ENCODE results near the gene CCR9.
"Not testable (repeated sequence)": the region's sequence is repeated elsewhere in the genome, so short reads cannot be mapped to it uniquely, and the experiment has no call there.

Gene CCR9, protein sequence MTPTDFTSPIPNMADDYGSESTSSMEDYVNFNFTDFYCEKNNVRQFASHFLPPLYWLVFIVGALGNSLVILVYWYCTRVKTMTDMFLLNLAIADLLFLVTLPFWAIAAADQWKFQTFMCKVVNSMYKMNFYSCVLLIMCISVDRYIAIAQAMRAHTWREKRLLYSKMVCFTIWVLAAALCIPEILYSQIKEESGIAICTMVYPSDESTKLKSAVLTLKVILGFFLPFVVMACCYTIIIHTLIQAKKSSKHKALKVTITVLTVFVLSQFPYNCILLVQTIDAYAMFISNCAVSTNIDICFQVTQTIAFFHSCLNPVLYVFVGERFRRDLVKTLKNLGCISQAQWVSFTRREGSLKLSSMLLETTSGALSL

DNA sequence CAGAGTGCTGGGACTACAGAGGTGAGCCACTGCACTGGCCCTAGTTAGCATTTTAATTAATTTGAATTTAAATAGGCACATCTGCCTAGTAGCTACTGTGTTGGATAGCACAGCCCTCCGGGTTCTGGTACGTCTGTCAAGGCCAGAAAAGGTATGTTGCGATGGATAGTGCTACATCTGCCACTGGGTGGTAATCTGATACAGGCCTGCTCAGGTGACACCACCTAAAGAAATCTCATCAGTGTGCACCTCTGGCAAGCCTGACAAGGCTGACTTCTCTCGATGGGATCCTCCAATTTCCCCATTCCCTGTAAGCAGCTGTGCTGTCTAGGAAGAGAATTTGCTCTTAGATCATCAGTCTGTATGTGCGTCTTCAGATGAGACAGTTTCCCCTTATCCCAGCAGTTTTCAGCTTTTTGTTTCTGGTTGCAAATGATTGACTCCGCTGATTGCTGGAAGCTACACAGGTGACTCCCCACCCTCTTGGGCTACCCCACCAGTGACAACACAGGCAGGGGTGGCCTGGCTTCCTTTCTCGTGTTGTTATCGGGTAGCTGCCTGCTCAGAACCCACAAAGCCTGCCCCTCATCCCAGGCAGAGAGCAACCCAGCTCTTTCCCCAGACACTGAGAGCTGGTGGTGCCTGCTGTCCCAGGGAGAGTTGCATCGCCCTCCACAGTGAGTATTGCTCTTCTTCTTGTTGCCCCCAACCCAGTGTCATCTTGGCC, at the start of gene CCR9:
Gene CCR9, plus strand, starts transcription at position 565 of the 727 bp plus-strand sequence. CDS start 8,391 bp downstream, outside the sequence.
- no peak for DNase-seq

DNA sequence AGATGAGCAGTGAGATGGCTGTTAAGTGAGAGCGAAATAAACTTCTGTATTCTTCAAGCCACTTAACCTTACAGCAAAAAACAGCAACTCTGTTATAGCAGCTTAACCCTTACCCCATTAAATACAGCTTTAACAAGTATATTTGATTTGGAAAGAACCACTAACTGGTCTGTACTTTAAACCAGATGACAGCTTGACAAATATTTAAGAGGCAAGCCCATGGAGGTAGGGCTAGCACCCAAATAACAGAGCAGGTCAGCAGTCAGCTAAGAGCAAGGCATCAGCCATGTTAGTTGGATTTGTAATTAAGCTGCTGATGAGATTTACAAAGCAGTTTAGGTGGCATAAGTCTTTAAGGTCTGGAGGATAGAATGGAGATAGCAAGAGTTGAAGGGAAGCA, 47.9 kb upstream of the CCR9 start:
- no peak for DNase-seq

DNA sequence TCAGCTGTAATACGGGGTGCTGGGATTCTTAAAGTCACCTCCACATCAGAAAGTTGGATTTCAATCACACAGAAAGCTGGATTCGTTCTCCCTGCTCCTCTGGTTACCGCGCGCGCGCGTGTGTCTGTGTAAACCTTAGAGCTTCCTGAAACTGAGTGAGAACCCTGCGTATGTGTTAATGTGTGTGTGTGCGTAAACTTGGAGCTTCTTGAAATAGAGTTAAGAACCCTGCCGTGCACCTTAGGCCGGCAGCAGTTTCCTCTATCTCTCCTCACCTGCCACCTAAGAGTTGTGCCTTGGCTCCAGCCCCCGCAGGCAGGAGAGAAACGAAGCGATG, 45.0 kb upstream of the CCR9 start:
- DNase-seq = no peak

DNA sequence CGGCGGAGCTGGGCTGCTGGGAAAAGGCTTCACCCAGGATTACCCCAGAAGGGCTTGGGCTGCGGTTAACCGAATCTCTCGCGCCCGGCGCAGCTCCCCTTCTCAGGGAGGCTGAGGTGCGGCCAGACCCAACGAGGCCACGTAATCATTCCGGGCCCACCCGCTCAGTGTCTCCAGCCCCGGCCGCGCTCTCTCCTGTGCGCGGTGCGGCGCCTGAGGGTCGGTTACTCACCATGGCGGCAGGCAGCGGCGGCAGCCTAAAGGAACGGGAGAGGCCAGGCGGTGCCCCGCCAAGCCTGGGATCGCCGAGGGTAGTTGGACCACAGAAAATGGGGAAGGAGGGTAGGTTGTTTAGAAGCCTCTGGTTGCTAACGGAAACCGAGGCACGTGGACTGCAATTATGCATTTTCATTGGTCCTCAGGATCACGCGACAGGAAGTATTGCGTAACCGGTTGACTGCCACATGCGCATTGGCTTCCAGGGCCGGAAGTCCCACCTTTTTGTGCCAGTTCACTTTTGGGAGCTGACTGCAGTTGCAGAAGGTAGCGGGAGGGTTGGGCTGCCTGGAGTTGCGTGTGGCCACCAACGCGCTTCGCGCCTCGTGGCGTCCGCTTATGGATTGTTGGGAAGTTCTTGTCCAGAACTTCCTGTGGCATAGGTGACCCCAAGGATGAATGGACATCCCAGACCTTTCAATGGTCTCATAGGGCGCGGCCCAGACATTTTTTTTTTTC, 44.4 kb upstream of the CCR9 start, which contains the start of gene LZTFL1:
Gene LZTFL1, minus strand, starts transcription at position 363 of the 735 bp plus-strand sequence. Its CDS starts 128 bp downstream, at position 235.
- peak; percentile 90 for DNase-seq

DNA sequence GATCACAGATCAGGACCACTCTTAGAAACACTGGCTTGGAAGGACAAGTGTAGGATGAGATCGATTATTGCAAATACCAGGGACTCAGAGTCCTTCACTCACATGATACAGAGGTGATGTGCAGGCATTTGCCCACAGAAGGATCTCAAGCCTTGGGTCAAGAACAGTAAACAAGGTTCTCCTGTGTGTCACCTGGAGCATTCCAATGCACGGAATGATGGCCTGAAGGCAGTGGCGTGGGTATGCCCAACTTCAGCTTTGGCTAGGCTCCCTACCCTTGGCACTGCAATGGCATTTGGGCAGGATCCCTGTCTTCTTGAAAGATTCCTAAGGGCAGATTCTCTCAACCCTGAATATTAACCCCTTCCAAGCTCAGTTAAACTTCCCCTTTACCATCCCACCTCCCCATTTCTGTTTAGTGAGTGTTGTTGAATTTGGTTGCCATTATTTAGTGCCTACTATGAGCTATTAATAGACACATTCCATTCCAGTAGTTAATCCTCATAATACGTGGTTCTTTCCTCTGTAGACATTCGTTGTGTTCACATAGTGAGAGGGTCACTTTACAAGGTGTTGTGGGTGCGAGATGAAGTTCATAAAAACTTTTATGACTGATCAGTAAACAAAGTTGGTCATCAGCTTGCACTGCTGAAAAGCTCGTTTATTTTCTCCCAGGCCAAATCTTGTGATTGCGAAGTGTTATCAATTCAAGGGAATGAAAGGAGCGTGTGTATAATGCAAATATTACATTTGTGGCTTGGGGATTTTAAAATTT, 43.3 kb upstream of the CCR9 start:
- no peak for DNase-seq

DNA sequence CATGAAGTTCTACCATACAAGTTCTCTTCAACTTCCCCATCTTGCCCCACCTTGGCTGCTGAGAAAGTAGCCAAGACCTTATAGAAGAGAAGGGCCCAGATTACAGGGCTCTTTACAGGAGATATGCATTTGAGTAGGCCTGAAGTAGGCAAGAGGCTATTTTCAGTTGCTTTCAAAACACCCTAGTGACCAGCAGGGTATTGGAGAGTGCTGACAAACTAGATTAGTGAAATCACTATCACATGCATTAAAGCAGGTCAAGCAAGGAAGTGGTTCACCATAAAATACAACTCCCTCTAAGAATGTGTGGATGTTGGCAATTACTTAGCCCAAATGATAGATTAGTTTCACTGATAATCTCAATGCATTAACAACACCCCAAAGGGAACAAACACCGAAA, 41.7 kb upstream of the CCR9 start:
- no peak for DNase-seq

DNA sequence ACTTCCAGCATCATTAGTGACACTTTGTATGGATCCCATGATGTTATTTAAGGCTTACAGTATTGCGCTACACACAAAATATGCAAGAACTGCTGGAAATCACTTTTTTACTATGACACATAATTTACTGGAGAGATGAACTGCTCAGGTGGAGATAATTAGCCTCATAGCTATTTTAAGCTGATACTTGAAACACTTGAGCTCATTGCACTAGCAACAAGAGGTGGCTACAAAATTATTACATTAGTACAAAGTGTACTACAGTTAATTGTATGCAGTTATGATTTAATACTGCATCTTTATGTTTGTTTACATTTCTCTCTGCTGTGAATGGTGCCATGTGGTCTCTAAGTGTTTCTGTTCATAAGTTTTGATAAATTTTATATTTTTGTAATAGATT, 38.0 kb upstream of the CCR9 start:
- no peak for DNase-seq

DNA sequence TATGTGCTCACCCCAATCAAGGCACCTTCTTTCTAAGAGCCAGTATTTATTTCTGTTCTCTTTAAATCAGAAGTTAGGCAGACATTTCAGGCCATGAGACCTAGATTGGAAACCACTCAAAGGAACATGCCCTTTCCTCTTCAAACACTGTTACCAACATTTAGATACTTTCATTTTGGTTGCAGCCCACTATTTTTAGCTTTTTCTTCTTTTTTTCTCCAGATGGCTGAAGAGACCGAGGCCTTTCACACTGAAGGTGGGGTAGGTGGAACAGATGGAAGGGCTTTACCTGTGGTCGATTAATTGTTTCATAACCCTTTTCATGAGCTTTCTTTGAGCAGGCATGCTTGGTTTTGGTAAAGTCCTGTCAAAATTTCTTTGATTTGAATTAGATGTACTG, 33.5 kb upstream of the CCR9 start:
- no peak for DNase-seq

DNA sequence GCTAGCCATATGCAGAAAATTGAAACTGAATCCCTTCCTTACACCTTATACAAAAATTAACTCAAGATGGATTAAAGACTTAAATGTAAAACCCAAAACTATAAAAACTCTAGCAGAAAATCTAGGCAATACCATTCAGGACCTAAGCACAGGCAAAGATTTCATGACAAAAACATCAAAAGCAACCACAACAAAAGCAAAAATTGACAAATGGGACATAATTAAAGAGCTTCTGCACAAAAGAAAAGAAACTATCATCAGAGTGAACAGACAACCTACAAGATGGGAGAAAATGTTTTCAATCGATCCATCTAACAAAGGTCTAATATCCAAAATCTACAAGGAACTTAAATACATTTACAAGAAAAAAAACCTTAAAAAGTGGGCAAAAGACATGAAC, 30.0 kb upstream of the CCR9 start:
- DNase-seq = not testable (repeated sequence)

DNA sequence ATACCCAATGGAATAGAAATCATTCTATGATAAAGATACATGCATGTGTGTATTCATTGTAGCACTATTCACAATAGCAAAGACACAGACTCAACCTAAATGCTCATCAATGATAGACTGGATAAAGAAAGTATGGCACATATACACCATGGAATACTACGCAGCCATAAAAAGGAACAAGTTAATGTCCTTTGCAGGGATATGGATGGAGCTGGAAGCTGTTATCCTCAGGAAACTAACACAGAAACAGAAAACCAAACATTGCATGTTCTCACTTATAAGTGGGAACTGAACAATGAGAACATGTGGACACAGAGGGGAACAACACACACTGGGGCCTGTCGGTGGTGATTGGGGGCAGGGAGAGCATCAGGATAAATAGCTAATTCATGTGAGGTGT, 29.3 kb upstream of the CCR9 start:
- DNase-seq = not testable (repeated sequence)

DNA sequence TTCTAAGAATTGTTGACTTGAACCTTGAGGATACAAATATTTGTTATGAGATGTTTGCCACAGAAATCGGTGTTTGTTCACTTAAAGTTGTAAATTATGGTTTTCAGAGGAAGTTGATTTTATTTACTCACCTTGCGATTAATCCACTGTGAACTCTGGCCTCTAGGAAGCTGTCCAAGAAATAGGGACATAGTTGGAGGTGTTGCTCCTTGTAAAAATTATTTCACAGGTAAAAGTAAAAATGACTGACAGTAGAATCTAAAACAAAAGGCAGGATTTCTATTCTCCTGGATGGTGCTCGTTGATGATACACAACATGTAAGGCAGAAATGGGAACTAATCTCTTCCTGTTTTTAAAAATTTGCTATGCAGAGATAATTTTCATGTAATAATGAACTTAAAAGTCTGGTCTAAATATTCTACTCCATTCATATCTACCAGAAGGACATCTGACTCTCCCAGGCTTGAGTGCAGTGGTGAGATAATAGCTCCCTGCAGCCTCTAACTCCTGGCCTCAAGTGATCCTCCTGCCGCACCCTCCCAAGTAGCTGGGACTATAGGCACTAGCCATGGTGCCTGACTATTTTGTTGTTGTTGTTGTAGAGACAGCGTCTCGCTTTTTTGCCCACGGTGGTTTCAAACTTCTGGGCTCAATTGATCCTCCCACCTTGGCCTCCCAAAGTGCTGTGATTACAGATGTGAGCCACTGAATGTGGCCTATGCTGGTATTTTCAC, 27.4 kb upstream of the CCR9 start:
- no peak for DNase-seq

DNA sequence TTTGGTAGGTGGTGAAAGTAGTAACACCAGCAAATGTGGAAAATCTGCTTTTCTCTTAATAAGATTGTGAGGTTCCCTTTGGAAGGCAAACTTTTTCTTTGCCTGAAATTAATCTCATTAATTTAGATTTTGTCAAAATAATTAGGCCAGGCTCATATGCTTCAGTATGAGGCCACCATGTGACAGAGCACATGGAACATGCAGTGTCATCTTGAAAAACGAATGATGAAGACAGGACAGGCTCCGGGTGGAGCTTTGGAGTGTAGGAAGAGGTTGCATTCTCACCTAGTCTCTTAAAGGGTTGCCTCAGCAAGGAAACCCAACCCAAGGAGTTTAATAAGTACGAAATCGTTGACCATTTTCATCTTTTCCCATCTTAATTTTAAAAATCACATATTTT, 25.9 kb upstream of the CCR9 start:
- no peak for DNase-seq

DNA sequence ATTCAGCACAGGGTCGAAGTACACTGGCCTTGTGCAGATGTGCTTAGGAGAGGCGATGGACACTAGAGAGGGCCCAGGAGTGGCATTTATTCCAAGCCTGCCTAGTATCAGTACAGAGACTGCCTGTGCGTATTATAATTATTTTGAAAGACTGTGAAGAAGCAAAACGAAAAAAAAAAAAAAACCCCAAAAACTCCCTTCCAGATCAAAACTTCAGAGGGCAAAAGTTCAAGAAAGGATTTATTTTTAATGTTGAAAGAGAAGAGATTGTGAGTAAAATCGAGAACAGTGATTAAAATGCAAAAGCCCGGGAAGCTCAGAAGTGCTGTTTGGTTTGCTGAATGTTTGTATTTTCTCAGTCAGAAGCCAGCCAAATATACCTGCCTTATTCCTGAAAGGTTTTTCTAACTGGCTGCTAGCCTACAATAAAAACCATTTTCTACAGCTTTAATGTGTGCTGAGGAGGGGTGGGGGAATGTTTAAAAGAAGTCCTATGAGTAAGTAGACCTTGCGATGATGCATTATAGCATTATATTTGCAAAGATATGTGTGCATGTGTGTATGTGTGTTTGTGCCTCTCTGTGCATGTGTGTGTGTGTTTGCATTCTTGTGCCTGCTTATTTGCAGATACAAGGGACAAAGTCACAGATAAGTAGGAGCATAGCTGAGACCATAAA, 25.2 kb upstream of the CCR9 start:
- no peak for DNase-seq

DNA sequence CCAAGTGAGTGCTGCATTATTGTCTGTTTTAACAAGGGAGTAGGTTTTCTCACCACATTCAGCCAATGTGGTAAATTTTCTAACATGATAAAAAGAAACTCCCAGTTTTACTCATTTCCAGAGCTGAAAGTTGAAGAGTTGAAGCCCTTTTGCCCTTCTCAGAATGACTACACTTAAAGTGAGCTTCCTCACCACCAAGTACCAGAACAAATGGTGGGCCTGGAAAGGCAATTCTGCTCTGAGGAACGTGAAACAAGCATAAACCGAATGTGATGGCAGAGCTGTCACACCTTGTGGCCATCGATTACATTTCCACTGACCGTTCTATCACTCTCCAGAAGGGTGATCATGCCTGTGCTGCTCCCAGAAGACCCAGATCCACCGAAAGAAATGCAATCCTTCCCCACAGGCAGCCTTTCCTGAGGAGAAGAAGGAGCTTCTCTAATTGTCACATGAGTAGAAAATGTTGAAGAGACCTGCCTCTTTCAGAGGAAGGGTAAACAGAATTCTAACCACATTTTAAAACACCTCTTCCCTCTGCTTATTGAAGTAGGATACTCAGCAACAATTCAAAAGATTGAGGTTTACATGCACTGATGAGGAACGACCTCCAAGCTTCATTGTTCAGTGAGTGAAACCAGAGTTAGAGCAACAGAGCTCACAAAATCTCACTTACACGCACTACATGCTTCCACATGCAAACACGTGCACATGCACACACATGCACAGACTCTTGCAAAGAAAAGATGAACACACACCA, 21.4 kb upstream of the CCR9 start:
- no peak for DNase-seq

DNA sequence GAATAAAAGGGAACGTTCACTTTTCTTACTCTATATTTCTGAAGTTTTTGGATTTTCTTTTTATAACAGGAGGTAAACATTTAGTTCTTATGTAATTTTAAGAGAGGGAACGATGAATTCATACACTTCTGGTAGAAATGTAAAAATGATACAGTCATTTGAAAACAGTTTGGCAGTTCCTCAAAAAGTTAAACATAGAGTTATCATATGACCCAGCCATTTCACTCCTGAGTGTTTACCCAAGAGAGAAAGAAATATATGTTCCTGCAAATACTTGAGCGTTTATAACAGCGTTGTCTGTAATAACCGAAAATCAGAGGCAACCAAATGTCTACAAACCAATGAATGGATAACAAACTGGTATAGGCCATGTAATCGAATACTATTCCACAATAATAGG, 20.8 kb upstream of the CCR9 start:
- DNase-seq = no peak

DNA sequence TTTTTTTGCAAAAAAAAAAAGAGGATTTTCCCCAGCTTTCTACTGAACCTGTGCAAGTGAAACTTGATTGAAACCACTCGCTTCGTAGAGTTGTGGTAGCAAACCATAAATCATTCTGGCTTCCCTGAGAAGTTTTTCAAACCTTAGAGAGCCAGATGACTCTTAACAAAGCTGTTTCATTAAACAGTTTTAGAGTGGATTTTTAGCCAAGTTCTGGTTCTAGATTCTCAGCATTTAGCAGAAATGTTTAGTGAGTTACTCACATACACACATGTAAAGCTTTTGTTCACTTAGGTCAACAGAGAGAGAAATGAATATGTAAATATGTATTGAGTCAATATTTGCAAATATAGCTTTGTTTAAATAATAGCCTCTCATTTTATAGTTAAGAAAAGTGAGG, 18.1 kb upstream of the CCR9 start:
- DNase-seq = no peak

DNA sequence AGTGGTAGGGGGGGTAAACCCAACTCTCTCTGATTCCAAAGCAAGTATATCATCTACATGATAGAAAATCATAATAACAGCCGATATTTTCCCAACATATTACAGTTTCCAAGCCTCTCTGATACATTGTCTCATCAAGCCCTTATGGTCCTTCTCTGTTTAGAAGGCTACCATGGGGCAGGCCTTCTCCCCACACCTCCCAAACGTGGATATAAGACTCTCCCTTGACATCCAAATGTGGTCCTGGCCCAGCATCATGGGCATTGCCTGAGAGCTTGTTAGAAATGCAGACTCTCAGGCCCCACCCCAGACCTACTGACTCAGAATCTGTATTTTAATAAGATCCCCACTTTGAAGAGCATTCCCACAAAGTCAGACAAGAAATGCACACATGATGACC, 17.7 kb upstream of the CCR9 start:
- DNase-seq = no peak

DNA sequence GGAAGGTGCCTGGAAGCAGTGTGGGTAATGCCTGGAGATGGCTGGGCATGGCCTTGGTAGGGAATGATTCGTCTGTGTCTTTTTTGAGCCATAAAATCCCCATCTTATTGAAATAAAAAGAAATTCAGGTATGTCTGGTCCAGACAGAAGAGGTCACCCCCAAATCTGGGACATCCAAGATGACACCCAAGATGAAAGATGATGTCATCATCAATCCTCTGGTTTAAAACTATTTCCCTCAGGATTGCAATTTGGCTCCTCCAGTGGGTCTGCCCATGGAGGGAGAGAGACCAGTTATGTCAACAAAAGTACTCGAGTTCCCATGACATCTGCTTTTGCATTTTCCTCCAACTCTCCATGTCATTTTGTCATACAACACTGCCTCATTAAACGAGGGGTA, 16.7 kb upstream of the CCR9 start:
- no peak for DNase-seq

DNA sequence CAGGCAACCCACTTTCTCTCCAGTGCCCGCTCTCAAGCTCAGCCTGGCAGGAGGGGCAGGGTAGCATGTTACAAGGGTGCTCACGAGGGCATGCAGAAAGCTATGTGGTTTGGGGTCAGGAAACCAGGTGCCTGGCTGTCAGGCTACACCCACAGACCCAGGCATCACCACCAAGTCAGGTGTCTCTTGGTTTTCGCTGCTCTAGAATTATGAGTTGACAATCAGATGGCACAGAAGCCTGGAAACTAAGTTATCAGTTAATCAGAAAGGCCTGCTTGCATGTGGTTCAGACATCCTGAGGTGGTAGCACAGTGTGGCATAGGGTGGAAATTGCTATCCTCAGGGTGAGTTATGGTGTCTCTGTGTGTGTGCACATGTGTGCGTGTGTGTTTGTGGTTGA, 16.2 kb upstream of the CCR9 start:
- peak; percentile 70 for DNase-seq

DNA sequence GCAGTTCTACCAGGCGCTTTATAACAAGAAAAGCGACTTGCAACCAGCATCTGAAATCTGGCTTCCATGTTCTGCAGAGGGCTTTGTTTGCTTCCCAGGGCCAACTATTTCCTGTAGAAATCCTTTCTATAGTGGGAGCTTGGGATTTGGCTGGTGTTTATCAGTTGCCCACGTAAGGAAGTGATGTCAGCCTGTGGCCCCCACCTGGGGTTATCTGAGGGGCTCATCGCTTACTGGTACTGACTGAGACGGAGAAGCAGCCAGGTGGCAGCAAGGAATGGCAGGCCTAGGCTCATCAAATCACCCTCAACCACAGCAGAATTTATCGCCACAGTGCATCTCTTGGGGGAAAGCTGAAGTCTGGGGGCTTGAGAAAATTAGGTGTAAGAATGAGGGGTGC, 14.6 kb upstream of the CCR9 start:
- no peak for DNase-seq

DNA sequence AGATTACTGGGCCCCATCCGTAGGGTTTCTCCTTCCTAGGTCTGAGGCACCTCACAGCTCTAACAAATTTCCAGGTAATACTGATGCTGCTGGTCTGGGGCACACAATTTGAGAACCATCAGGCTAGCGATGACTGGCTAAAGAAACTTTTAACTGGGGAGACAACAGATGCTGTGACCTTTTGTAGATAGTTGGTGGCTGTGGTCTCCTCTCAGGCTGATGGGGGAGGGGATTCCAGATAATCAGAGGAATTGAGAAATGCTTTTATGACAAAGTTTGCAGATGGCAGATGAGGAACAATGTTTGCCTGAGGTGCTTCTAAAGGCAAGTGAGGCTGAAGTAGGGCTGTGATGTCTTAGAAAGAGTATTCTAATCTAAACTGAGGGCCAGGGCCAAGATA, 13.8 kb upstream of the CCR9 start:
- no peak for DNase-seq
